Mucosa of stomach (tissue), 1 donor: Measurements from ENCODE around the gene RNF150.

Source experiments
- H3K27me3 ChIP-seq: one replicate; pipeline ENCODE4 v1.7.0; 2013; ENCODE audit warnings: mild to moderate bottlenecking, low read length; ENCODE audit not compliant: control insufficient read depth, insufficient read depth
- H3K36me3 ChIP-seq: one replicate; pipeline ENCODE4 v1.7.0; 2013; ENCODE audit warnings: low read length; ENCODE audit not compliant: control insufficient read depth, insufficient read depth
- H3K4me1 ChIP-seq: one replicate; pipeline ENCODE4 v1.7.0; 2013; ENCODE audit warnings: mild to moderate bottlenecking, low read length; ENCODE audit not compliant: control insufficient read depth, insufficient read depth
- H3K4me3 ChIP-seq: one replicate; pipeline ENCODE4 v1.7.0; 2013; ENCODE audit warnings: low read length
- H3K9ac ChIP-seq: one replicate; pipeline ENCODE4 v1.7.0; 2013; ENCODE audit warnings: mild to moderate bottlenecking, low read length, moderate library complexity
- H3K9me3 ChIP-seq: one replicate; pipeline ENCODE4 v1.7.0; 2013; ENCODE audit warnings: mild to moderate bottlenecking, low read length, moderate library complexity; ENCODE audit not compliant: control insufficient read depth
- donor health status: Pancreatic carcinoma.

RNF150 gene

DNA sequence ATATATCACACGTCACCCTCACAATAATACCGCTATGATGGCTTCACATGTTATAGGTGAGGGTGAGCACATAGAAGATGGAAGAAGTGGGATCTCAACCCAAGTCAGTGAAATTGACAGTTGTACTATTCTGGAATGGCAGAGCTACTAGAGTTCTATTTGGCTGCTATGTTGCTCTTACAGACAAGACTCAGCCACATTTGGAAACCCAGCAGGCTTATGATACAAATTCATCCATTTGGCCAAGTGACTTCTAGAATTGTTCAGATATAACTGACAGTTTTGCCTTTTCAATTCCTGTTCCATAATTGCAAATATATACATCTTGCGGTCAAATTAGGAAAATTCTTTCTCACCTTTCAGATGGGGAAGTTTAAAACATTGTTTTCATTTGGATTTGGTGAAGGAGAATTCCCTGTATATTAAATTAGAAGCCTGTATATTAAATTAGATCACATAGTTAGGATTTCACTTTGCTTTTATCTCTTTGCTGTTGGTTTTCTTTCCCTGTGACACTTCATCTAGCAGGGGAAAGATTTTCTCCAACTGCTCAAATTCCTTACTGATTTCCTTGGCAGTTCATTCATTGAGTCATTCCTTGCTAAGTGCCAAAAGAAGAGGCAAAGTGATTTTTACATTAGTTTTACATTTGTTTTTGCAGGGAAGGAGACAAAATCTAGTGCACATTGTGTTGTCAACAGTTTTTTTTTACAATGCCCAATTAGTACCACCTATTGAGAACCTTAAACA lies 256.5 kb downstream of the RNF150 start:
- Histone ChIP-seq H3K9me3 (no peaks in the 10 kb centered on the region), H3K4me1 (no peaks in the 10 kb centered on the region), H3K4me3 (no peak overlapping the region), H3K27me3 (no peaks in the 10 kb centered on the region), H3K9ac (no peak overlapping the region), H3K36me3 (no peaks in the 10 kb centered on the region)

DNA sequence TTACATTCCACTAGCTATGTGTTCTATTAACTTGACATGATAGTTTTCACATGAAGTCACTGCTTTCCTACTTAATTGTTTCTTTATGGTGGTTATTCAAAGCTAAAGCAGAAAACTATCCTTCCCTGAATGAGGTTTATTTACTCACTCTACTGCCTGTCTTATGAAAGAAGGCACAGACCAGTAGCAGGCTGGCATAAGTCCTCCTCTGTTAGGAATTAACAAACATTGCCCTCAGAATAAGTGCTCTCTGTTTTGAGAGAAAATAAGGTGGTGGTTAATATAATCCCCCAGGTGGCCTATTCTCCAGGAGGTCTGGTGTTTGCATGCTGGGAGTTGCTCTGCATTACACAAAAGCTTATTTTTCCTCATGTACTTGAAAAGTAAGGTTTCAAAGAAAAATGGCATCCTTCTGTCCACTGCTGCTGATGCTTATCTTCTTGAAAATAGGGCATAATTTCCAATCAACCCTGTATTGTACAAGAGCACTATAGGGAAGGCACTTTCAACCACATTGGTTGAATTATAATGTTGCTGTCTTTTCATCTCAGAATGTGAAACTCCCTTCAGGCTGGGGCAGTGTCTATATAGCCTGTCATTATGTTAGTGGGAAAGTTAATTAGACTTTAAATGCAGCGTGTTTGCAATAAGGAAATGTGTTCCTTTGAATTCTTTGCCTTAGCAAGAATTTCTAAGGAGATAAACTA lies 257.4 kb downstream of the RNF150 start:
- Histone ChIP-seq H3K27me3 (no peaks in the 10 kb centered on the region), H3K36me3 (no peaks in the 10 kb centered on the region), H3K4me1 (no peaks in the 10 kb centered on the region), H3K9ac (no peak overlapping the region), H3K9me3 (no peaks in the 10 kb centered on the region), H3K4me3 (no peak overlapping the region)

DNA sequence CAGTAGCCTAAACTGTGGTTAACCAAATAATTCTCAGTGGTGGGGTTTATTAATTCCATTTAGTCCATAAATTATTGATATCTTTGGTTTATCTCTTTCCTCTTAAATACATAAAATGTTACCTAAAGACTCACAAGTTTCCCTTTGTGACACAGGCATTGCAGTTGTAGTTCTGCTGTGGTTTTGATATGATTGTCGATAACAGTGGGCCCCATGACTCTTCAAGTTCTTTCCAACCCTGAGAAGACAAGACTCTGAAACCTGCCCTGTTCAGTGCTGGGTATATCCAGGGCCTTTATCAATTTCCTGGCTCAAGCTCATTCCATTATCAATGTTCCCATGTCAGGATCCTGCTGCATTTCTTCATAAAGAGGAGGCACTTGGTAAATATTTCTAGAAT lies 259.2 kb downstream of the RNF150 start:
- H3K36me3 ChIP-seq, result no peaks in the 10 kb centered on the region
- H3K9ac ChIP-seq, result no peak overlapping the region
- H3K4me3 ChIP-seq, result no peak overlapping the region
- H3K4me1 ChIP-seq, result no peaks in the 10 kb centered on the region
- H3K27me3 ChIP-seq, result no peaks in the 10 kb centered on the region
- no peaks in the 10 kb centered on the region for H3K9me3 ChIP-seq

- Histone ChIP-seq H3K4me1 (no peaks in the 10 kb centered on the region), H3K9ac (no peak overlapping the region), H3K36me3 (no peaks in the 10 kb centered on the region), H3K4me3 (no peak overlapping the region), H3K9me3 (no peaks in the 10 kb centered on the region), H3K27me3 (no peaks in the 10 kb centered on the region)
Observed at GRCh38 chr4:140871368-140871767, 261.9 kb downstream of the RNF150 start.

DNA sequence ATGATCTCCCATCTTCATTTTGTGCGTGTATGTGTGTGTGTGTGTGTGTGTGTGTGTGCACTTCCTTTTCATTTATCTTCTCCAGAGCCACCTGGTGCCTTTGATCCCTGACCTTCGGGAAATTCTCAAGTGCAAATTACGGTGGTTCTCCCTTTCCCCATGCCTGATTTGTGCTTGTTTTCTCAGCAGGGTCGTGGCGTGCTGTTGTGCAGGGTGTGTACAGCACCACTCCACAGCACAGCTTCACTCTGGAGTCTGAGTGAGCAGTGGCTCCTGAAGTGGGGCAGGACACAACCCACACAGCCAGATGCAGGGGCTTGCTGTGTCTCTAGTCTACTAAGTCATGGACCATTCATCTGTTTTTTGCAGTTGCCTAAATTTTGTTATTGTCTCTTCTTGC lies 262.8 kb downstream of the RNF150 start:
- Histone ChIP-seq H3K36me3 (no peaks in the 10 kb centered on the region), H3K9ac (no peak overlapping the region), H3K4me1 (no peaks in the 10 kb centered on the region), H3K27me3 (no peaks in the 10 kb centered on the region), H3K4me3 (no peak overlapping the region), H3K9me3 (no peaks in the 10 kb centered on the region)

- no peaks in the 10 kb centered on the region for H3K36me3 ChIP-seq
- H3K4me3 ChIP-seq, result no peak overlapping the region
- no peaks in the 10 kb centered on the region for H3K4me1 ChIP-seq
- no peak overlapping the region for H3K9ac ChIP-seq
- no peaks in the 10 kb centered on the region for H3K9me3 ChIP-seq
- H3K27me3 ChIP-seq, result peaks cover under 1% of the 10 kb centered on the region
Observed at GRCh38 chr4:140869446-140869845, 263.8 kb downstream of the RNF150 start.

GRCh38 chr4:140867356-140867755 lies 265.9 kb downstream of the RNF150 start:
- Histone ChIP-seq H3K9ac (no peak overlapping the region), H3K27me3 (peaks cover 4% of the 10 kb centered on the region), H3K4me1 (no peaks in the 10 kb centered on the region), H3K9me3 (no peaks in the 10 kb centered on the region), H3K4me3 (no peak overlapping the region), H3K36me3 (no peaks in the 10 kb centered on the region)

DNA sequence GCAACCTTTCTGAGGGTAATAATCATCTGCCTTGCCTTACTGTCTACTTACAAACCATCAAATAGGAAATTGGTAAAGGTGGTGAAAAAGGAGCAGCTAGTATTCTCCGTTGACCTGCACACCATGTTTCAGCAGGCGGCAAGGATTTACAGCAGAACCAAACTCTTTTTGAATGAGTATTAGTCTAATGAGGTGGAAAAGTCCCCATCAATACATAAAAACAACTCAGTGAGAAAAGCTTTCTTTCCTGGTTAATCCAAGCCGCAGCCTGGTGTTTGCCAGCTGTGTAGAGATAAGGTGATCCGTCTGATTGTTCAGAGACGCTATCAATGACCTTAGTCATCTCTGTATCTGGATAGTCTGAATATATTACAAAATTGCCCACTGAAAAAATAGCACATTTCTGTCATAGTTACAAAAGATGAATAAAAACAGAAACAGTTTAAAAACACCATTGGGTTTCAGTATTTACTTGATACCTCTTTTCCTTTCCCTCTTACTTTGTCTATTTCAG lies 266.7 kb downstream of the RNF150 start:
- Histone ChIP-seq H3K4me3 (no peak overlapping the region), H3K9me3 (no peaks in the 10 kb centered on the region), H3K36me3 (no peaks in the 10 kb centered on the region), H3K4me1 (no peaks in the 10 kb centered on the region), H3K27me3 (peaks cover 4% of the 10 kb centered on the region), H3K9ac (no peak overlapping the region)

GRCh38 chr4:140865253-140866217 lies 267.7 kb downstream of the RNF150 start:
- Histone ChIP-seq H3K9ac (no peak overlapping the region), H3K4me1 (no peaks in the 10 kb centered on the region), H3K9me3 (no peaks in the 10 kb centered on the region), H3K4me3 (no peak overlapping the region), H3K27me3 (peaks cover 4% of the 10 kb centered on the region), H3K36me3 (no peaks in the 10 kb centered on the region)

DNA sequence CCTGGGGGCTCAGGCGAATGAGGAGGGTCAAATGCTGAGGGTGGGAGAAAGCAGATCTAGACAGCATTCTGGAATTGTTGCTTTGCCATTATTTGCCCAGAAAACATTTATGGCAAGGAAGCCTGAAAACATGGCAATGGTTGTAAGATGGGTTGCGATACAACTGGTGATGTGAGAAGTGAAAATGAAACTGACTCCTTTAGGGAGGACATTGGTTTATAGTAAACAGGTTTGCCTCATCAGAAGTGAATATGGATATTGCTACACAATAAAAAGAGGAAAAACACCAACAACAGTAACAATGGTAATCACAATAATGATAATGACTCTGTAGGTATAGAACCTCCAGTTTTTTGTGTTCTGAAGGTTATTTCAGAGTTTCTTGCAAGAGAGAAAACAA lies 270.1 kb downstream of the RNF150 start:
- no peaks in the 10 kb centered on the region for H3K36me3 ChIP-seq
- H3K9me3 ChIP-seq, result no peaks in the 10 kb centered on the region
- peaks cover 4% of the 10 kb centered on the region for H3K27me3 ChIP-seq
- no peak overlapping the region for H3K4me3 ChIP-seq
- no peaks in the 10 kb centered on the region for H3K4me1 ChIP-seq
- no peak overlapping the region for H3K9ac ChIP-seq

DNA sequence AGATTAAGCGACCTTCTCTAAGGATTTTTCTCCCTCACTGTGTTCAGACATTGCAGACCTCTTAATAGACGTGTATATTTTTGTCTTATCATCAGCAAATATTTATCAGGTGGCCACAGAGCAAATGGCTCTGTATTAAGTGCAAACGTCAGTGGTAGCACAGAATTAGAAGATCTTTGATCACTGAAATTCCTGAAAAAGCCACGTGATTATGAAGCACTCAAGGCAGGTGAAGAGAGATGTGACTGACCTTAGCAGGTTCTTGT lies 271.2 kb downstream of the RNF150 start:
- H3K9me3 ChIP-seq, result no peaks in the 10 kb centered on the region
- no peaks in the 10 kb centered on the region for H3K4me1 ChIP-seq
- H3K4me3 ChIP-seq, result no peak overlapping the region
- H3K36me3 ChIP-seq, result no peaks in the 10 kb centered on the region
- no peak overlapping the region for H3K9ac ChIP-seq
- peaks cover 4% of the 10 kb centered on the region for H3K27me3 ChIP-seq
